ENCODE measurements around the gene TP53BP2. TPM values are rescaled to one million over a fixed set of nuclear protein-coding genes. Genes with fewer than 3 reads are reported as not detected.

TP53BP2 gene
- total RNA-seq, 1 donor from 2014 or later: 162 TPM

DNA sequence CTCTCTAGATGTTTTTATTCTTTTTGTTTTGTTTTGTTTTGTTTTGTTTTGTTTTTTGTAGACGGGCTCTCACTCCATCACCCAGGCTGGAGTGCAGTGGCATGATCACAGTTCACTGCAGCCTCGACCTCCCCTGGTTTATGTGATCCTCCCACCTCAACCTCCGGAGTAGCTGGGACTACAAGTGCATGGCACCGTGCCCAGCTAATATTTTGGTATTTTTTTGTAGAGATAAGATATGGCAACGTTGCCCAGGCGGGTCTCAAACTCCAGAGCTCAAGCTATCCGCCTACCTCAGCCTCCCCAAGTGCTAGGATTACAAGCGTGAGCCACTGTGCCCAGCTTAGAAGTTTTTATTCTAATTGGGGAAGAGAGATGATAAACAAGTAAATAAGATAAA lies 13.3 kb upstream of the TP53BP2 start:
- DNase-seq (ENCODE audit: low spot score in 2 of 2): no peak
- H3K4me3 ChIP-seq: no peak overlapping the region
- intact Hi-C loops (cut with DNase I): no loop called here

DNA sequence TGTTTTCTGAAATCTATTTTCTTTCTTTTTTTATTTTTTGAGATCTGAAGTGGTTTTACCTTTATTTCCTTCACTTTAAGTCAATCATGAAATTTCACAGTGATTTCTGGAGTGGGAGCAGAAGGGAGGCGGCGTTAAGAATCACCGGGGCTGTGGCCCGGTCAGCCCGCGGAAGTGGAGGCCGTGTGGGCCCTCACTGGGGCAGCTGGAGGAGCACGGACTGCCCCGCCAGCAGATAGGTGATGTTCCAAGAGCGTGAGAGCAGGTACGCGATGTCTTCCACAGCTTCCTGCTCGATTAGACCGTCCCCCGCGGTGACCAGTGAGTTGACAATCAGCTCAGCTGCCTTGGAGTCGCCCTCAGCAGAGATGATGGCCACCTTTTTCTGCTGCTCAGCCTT lies 10.6 kb upstream of the TP53BP2 start:
- Histone ChIP-seq H3K4me3 (no peak overlapping the region), H3K27me3 (no peaks in the 10 kb centered on the region), H3K4me1 (no peaks in the 10 kb centered on the region), H3K9me3 (no peaks in the 10 kb centered on the region), H3K27ac (no peak overlapping the region), H3K36me3 (no peaks in the 10 kb centered on the region)
- DNase-seq (ENCODE audit: low spot score in 2 of 2): no peak
- TF ChIP-seq, protein P1, sequence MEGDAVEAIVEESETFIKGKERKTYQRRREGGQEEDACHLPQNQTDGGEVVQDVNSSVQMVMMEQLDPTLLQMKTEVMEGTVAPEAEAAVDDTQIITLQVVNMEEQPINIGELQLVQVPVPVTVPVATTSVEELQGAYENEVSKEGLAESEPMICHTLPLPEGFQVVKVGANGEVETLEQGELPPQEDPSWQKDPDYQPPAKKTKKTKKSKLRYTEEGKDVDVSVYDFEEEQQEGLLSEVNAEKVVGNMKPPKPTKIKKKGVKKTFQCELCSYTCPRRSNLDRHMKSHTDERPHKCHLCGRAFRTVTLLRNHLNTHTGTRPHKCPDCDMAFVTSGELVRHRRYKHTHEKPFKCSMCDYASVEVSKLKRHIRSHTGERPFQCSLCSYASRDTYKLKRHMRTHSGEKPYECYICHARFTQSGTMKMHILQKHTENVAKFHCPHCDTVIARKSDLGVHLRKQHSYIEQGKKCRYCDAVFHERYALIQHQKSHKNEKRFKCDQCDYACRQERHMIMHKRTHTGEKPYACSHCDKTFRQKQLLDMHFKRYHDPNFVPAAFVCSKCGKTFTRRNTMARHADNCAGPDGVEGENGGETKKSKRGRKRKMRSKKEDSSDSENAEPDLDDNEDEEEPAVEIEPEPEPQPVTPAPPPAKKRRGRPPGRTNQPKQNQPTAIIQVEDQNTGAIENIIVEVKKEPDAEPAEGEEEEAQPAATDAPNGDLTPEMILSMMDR (IDR thresholded peaks at IDR 0.05): no peak
- intact Hi-C loops (cut with DNase I): no loop called here

More for the DNA sequence above, 13.3 kb upstream of the TP53BP2 start:
- TF ChIP-seq, protein P1 (IDR thresholded peaks at IDR 0.05): no peak
- Histone ChIP-seq H3K36me3 (no peaks in the 10 kb centered on the region), H3K27me3 (no peaks in the 10 kb centered on the region), H3K4me1 (no peaks in the 10 kb centered on the region), H3K27ac (no peak overlapping the region), H3K9me3 (no peaks in the 10 kb centered on the region)

DNA sequence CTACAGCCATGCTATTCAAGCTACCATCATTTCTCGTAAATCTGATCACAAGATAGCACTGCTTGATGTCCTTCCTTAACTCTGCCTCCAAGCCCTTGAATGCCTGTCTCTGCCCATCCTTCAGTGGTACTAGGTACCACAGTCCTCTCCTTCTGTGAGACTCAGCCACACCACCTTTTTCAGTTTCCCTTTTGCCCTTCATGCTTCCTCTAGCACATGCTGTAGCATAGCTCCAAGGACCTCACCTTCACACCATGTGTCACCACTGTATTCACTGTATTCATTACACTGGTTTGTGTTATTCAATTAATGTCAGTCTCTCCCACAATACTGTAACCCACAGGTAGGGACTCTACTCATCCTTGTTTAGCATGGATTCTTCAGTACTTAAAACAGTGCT lies 8.0 kb upstream of the TP53BP2 start:
- no peak overlapping the region for H3K27ac ChIP-seq
- intact Hi-C loops (cut with DNase I): no loop called here
- no peaks in the 10 kb centered on the region for H3K9me3 ChIP-seq
- DNase-seq (ENCODE audit: low spot score in 2 of 2): no peak
- H3K4me1 ChIP-seq: no peaks in the 10 kb centered on the region
- TF ChIP-seq, protein P1 (IDR thresholded peaks at IDR 0.05): no peak
- H3K27me3 ChIP-seq: no peaks in the 10 kb centered on the region
- H3K36me3 ChIP-seq: no peaks in the 10 kb centered on the region
- no peak overlapping the region for H3K4me3 ChIP-seq

DNA sequence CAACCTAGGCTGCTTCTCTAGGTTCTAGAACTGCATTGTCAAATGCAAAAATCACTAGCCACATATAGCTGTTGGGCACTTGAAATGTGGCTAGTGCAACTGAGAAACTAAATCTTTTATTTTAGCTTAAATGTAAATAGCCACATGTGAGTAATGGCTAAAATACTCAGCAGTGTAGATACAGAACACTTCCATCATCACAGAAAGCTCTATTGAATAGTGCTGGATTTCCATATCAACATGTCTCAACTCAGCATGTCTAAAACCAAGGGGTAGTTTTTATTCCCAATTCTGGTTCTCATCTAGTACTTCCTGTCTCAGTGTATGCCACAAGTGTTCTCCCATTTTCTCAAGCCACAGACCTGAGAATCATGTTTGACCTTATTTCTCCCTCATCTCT lies 7.5 kb upstream of the TP53BP2 start:
- TF ChIP-seq, protein P1 (IDR thresholded peaks at IDR 0.05): no peak
- intact Hi-C loops (cut with DNase I): no loop called here

DNA sequence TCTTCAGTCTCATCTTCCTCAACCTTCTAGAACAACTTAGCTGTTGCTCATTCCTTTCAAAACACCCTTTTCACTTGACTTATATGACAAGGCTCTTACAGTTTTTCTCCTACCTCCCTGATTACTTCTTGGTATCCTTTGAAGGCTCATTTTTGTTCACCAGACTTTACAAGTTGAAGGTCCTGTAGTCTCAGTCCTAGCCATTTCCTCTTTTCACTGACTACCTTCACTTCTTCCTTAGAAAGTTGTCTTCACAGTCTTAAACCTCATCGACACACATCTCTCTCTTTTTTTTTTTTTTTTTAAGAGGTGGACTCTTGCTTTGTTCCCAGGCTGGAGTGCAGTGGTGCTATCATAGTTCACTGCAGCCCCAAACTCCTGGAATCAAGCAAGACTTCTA lies 6.6 kb upstream of the TP53BP2 start:
- TF ChIP-seq, protein P1 (IDR thresholded peaks at IDR 0.05): no peak
- Histone ChIP-seq H3K4me3 (no peak overlapping the region), H3K36me3 (no peaks in the 10 kb centered on the region), H3K27ac (no peak overlapping the region), H3K4me1 (no peaks in the 10 kb centered on the region), H3K9me3 (no peaks in the 10 kb centered on the region), H3K27me3 (no peaks in the 10 kb centered on the region)
- intact Hi-C loops (cut with DNase I): no loop called here
- DNase-seq (ENCODE audit: low spot score in 2 of 2): no peak

More for the DNA sequence above, 7.5 kb upstream of the TP53BP2 start:
- no peak overlapping the region for H3K27ac ChIP-seq
- H3K4me1 ChIP-seq: no peaks in the 10 kb centered on the region
- no peak for DNase-seq (ENCODE audit: low spot score in 2 of 2)
- H3K9me3 ChIP-seq: no peaks in the 10 kb centered on the region
- H3K27me3 ChIP-seq: no peaks in the 10 kb centered on the region
- H3K4me3 ChIP-seq: no peak overlapping the region
- H3K36me3 ChIP-seq: no peaks in the 10 kb centered on the region
